H1 (cell line): Measurements from ENCODE around the gene PCDH8. TPM values are rescaled to one million over a fixed set of nuclear protein-coding genes. Genes with fewer than 3 reads are reported as not detected.

Experiments used
- EP300 ChIP-seq, 2 experiments: IDR thresholded peaks; 1 replicate in 1 of 2; 2 replicates in 1 of 2; pipeline ENCODE4 v1.6.1; 2011 to 2012; ENCODE audit warnings: low read depth in 2 of 2, low read length in 2 of 2, mild to moderate bottlenecking in 2 of 2, borderline replicate concordance in 1 of 2, inconsistent platforms in 1 of 2, moderate library complexity in 1 of 2
- HDAC2 ChIP-seq, 2 experiments: fragments of 300-600 bp in 1 of 2; sonication (generic) in 1 of 2; IDR thresholded peaks; 2 replicates each; pipeline ENCODE4 v1.6.1; 2011 to 2012; ENCODE audit warnings: low read depth in 2 of 2, low read length in 2 of 2, mild to moderate bottlenecking in 2 of 2, moderate library complexity in 2 of 2, borderline replicate concordance in 1 of 2, inconsistent platforms in 1 of 2
- JUND ChIP-seq: IDR thresholded peaks from 2 replicates; pipeline ENCODE4 v1.6.1; 2011; ENCODE audit warnings: mild to moderate bottlenecking, improper control_type of control experiment, low read length
- NANOG ChIP-seq: IDR thresholded peaks from 2 replicates; pipeline ENCODE4 v1.6.1; 2011; ENCODE audit warnings: low read length, low read depth, mild to moderate bottlenecking, inconsistent platforms; ENCODE audit not compliant: insufficient read depth, poor library complexity, severe bottlenecking
- POU5F1 ChIP-seq: IDR thresholded peaks from 2 replicates; pipeline ENCODE4 v1.6.1; 2011; ENCODE audit warnings: low read depth, mild to moderate bottlenecking, low read length, moderate library complexity
- SP4 ChIP-seq: IDR thresholded peaks from 2 replicates; pipeline ENCODE4 v1.6.1; 2012; ENCODE audit warnings: low read length, inconsistent platforms
- polyA plus RNA-seq, 7 experiments: library from polyadenylated mRNA; depleted of rRNA in 3 of 7; stranded (reverse) in 5 of 7; unstranded in 2 of 7; fragments of >200 nt in 5 of 7; fragments of 200-250 nt in 2 of 7; gene quantifications; 1 replicate in 5 of 7; 2 replicates in 1 of 7; 4 replicates in 1 of 7; pipeline versions ENCODE4 v1.2.1 to v1.2.3, GENCODE V29; 2011 to 2013; ENCODE audit warnings: missing spikeins in 2 of 7, mixed read lengths in 2 of 7
- total RNA-seq: library from RNA; stranded (reverse); fragmentation: NEBNext Ultra II Directional; extraction: Animal tissue kit (Norgen Biotek cat#: 25700); gene quantifications from 2 replicates; pipeline ENCODE4 v1.2.1, GENCODE V29; 2021

PCDH8 gene
- total and polyA plus RNA-seq, 2 of the 8 experiments (the other 6 are each of a cell fraction or from before 2014, with no cell fraction given): 0.82 to 1.6 TPM

GRCh38 chr13:52830946-52831345, 17.5 kb downstream of the PCDH8 start (continued):
- TF ChIP-seq HDAC2 (IDR thresholded peaks at IDR 0.05; ENCODE audit: borderline replicate concordance in 1 of 2, low read depth in 2 of 2, low read length in 2 of 2) (no peak), NANOG (no peak), SP4 (no peak), JUND (no peak), POU5F1 (no peak), EP300 (IDR thresholded peaks at IDR 0.05; ENCODE audit: borderline replicate concordance in 1 of 2, low read depth in 2 of 2, low read length in 2 of 2) (no peak)
- TF ChIP-seq, all 59 proteins: peak for 0
